GM03348 (cell line): ENCODE results near the gene MARCHF7.
A peak's percentile ranks its signal among the peaks of the same experiment; 100 is the strongest.
"Not testable (repeated sequence)": the region's sequence is repeated elsewhere in the genome, so short reads cannot be mapped to it uniquely, and the experiment has no call there.

Source experiments
- DNase-seq: peaks from one replicate; pipeline ENCODE4 v3.0.0; 2012; ENCODE audit warnings: low spot score

MARCHF7 gene, protein sequence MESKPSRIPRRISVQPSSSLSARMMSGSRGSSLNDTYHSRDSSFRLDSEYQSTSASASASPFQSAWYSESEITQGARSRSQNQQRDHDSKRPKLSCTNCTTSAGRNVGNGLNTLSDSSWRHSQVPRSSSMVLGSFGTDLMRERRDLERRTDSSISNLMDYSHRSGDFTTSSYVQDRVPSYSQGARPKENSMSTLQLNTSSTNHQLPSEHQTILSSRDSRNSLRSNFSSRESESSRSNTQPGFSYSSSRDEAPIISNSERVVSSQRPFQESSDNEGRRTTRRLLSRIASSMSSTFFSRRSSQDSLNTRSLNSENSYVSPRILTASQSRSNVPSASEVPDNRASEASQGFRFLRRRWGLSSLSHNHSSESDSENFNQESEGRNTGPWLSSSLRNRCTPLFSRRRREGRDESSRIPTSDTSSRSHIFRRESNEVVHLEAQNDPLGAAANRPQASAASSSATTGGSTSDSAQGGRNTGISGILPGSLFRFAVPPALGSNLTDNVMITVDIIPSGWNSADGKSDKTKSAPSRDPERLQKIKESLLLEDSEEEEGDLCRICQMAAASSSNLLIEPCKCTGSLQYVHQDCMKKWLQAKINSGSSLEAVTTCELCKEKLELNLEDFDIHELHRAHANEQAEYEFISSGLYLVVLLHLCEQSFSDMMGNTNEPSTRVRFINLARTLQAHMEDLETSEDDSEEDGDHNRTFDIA

DNA sequence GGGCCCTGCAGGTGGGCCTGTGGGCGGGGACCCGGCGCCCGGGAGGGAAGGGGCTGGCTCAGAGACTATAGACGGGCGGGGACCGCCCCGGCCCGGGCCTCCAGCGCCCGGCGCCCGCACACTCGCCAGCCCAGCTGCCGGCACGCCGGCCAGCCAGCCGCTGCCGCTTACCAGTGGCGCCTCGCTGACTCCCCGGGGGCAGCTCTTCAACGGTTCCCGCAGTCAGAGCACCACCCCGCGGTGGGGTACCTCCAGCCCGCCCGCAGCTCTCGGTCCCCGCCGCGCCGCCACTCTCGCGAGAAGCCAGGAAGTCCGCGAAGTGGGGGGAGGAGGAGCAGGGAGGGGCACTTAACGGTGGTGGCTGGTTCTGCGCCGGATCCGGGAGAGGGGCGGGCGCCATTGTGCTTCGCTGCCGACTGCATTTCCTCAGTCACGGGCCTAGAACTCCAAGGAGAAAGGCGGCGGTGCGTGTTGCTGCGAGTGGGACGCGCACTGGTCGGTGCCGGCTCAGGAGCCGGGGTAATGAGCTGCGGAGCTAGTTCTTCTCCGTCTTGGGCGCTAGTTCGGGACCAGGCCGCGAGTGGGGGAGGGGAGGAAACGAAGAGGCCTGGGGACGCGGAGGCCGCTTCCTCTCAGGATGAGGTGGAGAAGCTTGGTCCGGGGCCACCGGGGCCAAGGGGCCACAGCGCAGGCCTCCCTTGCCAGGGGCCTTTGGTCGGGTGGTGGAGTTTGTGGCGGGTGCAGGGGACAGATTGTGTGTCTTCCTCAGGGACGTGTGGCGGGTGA is at the start of gene MARCHF7:
MARCHF7 (plus strand) TSS at position 364 of the 786 bp plus-strand sequence. CDS start 16,517 bp downstream, outside the sequence.
- DNase-seq, result peak; percentile 98

DNA sequence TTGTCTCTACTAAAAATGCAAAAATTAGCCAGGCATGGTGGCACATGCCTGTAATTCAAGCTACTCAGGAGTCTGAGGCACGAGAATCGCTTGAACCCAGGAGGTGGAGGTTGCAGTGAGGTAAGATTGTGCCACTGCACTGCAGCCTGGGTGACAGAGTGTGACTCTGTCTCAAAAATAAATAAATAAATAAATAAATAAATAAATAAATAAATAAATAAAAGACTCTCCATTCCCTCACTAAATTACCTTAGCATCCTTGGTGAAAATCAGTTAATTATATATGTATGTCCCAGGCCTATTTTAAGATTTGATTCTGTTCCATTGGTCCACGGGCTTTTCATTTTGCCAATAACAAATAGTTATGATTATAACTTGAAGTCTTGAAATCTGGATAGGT is 44.9 kb upstream of the MARCHF7 start:
- DNase-seq, result not testable (repeated sequence)

DNA sequence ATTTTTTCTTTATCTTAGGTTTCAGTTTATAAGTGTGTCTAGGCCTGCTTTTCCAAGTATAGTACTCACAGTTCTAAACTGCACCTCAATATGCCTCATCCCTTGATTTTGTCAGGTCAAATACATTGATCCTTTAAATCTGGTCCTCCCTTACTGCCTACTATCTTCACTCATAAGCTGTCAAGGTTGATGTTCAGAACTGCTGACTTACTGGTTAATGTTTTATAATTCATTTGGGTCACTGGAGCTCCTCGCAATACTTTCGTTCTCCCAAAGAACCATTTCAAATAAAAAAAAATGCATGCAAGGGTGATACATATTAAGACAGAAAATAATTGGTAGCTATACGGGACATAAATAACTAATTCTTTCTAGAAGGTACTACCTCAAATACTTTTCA is 41.3 kb upstream of the MARCHF7 start:
- no peak for DNase-seq

DNA sequence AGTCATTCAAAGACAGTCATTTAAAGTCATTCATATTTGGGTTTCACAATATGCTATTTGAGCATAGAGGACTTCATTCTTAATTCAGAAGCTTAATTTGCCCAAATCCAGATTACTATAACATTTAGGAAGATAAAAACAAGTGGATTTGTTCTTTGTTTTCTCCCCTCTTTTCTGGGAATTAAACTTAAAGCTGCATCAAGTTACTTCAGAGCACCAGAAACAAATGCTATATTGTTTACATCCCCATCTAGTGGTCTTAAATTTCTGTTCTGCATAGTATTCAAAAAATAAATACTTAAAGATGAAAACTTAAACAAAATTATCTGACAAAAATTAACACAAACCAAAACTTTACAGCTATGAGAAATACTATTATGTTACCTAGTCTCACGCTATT is 34.7 kb upstream of the MARCHF7 start:
- DNase-seq, result peak; percentile 7

DNA sequence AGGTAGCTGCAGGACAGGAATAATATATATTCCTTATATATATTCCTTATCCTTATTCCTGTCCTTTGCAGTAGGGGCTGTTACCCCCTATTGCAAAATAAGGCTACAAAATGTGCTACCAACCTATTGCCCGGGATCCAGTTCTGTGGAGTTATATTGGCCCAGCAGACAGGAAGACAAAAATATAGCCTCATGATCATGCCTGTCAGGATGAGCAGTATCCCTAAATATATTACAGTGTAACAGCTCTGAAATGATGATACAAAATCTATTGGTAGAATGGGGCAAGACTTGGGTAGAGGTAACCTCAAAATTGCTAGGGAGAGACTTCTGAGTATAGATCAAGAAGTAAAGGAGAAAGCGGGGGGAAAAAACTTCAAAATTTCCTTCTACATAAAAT is 31.6 kb upstream of the MARCHF7 start:
- DNase-seq, result no peak

DNA sequence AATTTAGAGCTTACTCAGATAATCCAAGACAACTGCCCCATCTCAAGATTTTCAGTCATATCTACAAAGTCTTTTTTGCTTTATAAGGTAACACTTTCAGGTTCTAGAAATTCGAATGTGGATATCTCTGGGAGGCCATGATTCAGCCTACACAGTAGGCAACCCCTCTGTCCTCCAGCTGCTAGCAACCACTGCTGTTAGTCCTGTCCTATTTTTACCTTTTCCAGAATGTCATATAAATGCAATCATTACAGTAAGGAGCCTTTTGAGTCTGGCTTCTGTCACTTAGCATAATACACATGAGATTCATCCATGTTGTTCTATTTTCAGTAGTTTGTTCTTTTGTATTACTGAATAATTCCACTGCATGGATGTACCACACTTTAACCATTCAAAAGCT is 28.5 kb upstream of the MARCHF7 start:
- no peak for DNase-seq

DNA sequence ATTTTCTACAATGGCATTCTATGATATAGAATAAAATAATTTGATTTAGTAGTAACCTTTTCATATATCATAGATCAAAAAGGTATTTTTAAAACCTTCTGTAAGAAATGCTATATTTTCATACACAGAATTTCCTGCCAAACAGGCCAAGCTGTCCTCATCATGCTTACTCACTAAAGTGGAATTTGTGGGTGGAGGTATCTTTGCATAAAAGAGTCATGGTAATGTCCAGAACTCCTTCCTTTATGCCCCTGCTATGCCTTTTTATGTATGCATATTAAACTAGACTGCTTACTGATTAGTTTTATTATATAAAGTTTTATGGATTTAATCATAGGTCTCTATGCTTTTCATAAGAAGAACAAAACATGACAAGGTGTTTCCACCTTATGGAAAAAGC is 27.5 kb upstream of the MARCHF7 start:
- DNase-seq, result peak; percentile 52

DNA sequence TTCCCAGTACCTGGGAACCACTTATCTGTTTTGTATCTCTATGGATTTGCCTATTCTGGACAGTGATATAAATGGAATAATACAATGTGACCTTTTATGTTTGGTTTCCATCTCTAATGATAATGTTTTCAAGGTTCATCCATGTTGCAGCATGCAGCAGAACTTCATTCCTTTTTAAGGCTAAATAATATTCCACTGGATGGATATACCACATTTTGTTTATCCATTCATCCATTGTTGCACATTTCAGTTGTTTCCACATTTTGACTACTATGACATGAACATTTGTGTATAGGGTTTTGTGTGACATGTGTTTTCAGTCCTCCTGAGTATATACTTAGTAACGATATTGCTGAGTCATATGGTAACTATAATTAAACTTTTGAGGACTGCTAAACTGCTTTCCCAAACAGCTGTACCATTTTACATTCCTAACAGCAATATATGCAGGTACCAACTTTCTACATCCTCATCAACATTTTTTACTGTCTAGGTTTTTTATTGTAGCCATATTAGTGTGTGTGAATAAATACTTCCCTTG is 17.7 kb upstream of the MARCHF7 start:
- no peak for DNase-seq

DNA sequence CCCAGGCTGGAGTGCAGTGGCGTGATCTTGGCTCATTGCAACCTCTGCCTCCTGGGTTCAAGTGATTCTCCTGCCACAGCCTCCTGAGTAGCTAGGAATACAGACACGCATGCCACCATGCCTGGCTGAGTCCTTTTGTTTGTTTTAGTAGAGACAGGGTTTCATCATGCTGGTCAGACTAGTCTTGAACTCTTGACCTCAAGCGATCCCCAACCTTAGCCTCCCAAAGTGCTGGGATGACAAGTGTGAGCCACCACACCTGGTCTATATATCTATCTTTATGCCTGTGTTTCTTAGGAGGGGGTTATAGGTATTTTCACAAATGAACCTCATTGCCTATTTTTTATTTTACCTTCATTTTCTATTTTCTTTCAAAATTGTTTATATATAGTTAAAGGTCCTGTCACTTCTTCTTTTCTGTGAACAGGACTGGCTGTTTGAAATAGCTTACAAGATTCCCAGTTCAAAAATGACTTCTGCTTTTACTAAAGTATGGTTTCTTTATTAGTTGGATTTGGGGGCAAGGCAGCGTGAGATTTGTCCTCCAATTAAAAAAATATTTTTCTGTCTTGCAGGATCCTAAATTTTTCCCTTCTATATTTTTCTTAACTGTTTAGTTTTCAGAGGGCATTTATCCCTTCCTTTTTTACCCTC is 16.4 kb upstream of the MARCHF7 start:
- no peak for DNase-seq

DNA sequence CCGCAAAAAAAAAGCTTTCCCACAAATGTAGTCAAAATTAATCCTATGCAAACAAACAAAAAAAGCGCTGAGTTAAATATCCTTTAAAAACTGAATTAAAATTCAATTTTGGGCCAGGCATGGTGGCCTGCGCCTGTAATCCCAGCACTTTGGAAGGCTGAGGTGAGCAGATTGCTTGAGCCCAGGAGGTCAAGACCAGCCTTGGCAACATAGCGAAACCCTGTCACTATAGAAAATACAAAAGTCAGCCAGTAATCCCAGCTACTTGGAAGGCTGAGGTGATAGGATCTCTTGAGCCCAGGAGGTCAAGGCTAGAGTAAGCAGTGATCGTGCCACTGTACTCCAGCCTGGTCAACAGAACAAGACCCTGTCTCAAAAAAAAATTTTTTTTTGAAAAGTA is 8.8 kb upstream of the MARCHF7 start:
- no peak for DNase-seq

DNA sequence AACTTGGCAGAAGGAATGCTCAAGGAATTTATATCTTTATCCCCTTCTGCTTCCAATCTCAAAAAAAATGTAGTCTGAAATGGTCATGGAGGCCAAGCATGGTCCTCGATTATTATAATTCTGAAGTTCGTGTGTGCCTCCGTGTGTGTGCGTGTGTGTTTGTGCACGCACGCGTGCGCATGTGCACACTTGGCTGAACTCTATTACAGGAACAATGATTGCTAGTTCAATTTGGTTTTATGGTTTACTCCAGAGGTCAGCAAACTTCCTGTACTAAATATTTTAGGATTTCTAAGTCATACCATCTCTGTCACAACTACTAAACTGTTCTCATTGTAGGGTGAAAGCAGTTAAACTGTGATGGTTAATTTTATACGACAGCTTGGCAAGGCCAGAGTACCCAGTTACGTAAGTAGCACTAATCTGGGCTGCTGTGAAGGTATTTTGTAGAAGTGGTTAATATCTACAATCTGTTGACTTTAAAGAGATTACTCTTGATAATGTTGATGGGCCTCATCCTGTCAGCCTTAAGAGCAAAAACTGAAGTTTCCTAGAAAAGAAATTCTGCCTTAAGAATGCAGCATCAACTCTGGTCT is 5.8 kb upstream of the MARCHF7 start:
- no peak for DNase-seq

DNA sequence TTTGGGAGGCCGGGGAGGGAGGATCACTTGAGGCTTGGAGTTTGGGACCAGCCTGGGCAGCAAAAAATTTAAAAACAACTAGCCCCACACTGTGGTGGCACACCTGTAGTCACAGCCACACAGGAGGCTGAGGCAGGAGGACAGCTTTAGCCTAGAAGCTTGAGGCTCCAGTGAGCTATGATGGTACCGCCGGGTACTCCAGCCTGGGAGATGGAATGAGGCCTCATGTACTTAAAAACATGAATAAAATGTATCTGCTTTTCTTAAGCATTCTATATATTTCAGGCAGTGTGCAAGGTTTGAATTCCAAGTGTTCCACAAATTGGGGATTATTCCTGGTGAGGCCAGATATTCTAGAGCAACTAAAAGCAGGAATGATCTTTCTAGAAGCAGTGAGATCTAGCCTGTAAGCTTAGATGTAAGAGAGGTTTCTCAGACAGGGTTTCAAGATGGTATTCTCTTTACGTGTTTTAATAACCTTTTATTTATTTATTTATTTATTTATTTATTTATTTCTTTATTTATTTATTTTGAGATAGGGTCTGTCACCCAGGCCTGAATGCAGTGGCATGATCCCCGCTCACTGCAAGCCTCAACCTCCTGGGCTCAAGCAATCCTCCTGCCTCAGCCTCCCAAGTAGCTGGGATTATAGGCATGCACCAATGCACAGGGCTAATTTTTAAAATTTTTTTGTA is 4.1 kb upstream of the MARCHF7 start:
- DNase-seq, result no peak

DNA sequence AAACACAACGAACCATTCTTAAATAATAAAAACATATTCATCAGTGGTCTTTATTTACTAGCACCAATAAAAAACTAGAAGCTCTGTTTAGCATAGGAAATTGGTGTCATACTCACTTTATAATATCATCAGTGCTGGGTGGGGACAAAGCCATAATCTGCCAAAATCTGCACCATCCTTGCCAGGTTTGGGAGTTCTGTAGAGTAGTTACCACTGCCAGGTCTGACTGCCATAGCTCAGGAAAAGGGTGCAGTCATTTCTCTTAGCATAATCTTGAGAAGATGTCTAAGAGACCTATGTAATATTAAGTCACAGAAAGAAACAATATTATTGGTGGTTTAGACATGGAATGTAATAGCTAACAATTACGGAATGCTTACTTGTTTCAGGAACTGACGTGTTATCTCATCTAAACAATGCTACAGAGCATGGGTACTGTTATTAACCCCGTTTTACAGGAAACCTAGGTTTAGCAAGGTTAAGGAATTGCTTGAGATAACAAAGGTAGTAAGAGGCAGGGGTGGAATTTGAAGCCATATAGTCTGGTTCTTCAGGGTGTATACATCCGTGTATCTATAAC is 1.6 kb upstream of the MARCHF7 start:
- DNase-seq, result no peak

DNA sequence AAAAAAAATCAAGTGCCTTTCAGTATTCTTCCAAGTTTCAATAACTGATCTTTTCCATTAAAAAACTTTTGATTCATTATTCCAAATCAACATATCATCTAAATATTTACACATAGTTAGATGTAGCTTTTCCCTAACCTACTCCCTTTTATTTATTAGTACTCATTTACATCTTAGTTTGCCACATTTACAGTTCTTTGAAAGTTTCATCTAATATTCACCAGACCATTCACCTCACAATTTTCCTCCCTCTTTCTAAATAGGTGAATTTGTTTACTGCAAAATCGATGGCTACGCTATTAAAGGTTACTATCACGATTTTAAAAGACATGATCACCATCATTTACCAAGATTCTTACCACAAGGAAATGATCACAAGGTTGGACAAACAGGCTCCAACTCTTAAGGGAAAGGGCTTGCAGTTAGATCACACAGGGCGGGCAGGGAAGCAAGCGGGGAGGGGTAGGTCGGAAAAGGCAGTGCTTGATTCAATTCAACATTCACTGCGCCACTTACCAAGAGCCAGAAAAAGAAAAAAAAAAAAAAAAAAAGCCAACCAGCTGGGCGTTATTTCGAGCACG is 654 bp upstream of the MARCHF7 start:
- no peak for DNase-seq

DNA sequence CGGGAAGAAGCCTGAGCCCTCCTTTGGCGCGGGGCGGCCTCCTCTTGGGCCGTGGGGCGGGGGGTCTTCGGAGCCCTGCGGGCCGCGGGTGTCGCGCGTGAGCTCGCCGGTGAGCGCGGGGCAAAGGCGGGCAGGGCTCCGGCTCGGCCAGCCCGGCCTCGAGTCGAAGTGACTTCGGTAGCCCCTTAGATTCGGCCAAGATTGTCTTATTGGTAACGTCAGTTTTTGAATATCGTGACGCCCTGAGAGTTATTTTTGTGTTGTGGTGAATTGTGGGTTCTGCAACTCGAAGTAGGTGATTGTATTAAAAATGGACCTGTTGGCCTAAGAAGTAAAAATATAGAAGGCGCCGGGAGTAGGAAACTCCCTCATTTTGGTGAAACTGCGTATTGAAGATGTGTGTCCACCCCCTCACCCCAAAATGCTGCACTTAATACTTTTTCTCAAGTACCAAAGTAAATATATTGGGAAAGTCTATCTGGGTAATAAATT is 669 bp downstream of the MARCHF7 start:
- peak; percentile 48 for DNase-seq

DNA sequence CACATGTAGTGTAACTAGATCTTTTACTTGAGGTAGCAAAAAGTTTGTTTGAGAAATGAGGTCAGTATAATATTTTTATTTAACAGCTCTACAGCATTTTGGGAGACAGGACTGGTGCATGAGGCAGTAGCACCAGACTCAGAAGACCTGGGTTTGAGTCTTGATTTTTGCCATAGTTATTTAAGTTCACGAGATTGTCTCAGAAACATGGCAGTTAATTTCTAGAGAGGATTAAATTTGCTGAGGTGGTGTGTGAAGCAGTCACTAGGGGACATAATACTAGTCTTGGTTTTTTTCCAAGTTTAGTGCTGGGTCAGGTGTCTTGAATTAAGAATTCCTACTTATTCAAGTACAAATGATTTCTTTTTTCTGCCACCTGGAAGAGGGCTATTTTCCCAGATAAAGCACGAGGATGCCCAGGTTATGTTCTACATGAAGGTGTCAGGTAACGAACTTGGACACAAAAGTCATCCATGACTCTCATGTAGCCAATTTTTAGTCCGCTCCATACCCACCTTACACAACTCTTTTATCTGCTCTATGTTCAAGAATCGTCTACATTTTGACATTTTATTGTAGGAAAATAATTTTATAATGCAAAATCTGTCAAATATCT is 1.4 kb downstream of the MARCHF7 start:
- DNase-seq, result peak; percentile 21

DNA sequence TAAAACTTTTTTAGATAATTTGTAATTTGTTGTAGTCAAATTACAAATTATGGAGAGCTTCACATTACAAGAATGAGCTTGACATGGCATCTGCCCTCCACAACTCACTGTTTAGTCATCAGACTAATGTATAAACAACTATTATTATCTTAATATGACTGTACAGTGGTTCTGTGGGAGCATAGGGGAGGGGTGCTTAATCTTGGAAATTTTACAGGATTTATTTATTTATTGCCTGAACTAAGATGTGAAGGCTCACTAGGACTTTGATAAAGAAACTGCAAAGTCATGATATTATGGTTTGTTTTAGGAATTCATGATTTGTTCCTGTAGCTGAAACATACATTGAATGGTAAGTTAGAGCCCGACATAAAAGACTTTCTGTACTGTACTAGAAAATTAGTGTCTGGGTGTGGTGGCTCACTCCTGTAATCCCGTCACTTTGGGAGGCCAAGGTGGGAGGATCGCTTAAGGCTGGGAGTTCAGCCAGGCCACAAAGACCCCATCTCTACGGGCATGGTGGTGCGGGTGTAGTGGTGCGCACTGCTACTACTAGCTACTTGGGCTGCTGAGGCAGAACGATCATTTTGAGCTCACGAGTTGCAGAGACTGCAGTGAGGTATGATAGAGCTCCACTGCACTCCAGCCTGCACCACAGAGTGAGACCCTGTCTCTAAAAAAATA is 2.1 kb downstream of the MARCHF7 start:
- peak; percentile 47 for DNase-seq

DNA sequence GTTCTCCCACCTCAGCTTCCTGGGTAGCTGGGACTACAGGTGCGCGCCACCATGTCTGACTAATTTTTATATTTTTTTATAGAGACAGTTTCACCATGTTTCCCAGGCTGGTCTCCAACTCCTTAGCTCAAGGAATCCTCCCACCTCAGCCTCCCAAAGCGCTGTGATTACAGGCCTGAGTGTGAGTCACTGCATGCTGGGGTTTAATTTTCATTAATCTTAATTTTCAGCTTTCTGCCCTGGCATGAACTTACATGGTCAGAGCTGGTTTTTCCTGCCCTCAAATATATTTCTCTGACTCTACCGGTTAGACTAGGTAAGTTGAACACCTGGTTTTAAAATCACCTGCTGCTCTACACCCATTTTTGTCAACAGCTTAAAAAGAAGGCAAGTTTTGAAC is 3.1 kb downstream of the MARCHF7 start:
- DNase-seq, result no peak

DNA sequence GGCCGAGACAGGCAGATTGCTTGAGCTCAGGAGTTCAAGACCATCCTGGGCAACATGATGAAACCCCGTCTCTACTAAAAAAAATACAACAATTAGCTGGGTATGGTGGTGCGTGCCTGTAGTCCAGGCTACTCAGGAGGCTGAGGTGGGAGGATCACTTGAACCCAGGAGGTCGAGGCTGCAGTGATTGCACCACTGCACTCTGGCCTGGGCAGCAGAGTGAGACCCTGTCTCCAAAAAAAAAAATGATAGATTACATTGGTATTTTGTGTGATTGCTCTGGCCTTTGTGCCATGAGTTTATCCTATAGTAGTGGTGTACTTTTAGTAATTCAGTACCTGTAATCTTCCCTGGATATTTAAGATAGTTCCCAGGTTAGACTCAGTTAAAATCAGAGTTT is 4.1 kb downstream of the MARCHF7 start:
- not testable (repeated sequence) for DNase-seq
